ENCODE measurements around the gene LAMTOR2. TPM values are rescaled to one million over a fixed set of nuclear protein-coding genes. Genes with fewer than 3 reads are reported as not detected.

LAMTOR2 gene
- total RNA-seq, 1 donor from 2014 or later = 108 TPM

GRCh38 chr1:156048663-156049258 lies 5.8 kb upstream of the LAMTOR2 start:
- no peak for DNase-seq (ENCODE audit: low read depth)
- no peaks in the 10 kb centered on the region for H3K27me3 ChIP-seq (ENCODE audit: control insufficient read depth, insufficient read depth, low read length)
- TF ChIP-seq, protein P1, sequence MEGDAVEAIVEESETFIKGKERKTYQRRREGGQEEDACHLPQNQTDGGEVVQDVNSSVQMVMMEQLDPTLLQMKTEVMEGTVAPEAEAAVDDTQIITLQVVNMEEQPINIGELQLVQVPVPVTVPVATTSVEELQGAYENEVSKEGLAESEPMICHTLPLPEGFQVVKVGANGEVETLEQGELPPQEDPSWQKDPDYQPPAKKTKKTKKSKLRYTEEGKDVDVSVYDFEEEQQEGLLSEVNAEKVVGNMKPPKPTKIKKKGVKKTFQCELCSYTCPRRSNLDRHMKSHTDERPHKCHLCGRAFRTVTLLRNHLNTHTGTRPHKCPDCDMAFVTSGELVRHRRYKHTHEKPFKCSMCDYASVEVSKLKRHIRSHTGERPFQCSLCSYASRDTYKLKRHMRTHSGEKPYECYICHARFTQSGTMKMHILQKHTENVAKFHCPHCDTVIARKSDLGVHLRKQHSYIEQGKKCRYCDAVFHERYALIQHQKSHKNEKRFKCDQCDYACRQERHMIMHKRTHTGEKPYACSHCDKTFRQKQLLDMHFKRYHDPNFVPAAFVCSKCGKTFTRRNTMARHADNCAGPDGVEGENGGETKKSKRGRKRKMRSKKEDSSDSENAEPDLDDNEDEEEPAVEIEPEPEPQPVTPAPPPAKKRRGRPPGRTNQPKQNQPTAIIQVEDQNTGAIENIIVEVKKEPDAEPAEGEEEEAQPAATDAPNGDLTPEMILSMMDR (IDR thresholded peaks at IDR 0.05; ENCODE audit: insufficient read depth, low read length, poor library complexity, severe bottlenecking) = no peak
- H3K4me3 ChIP-seq (ENCODE audit: low read depth, low read length) = no peak overlapping the region
- peaks cover 1% of the 10 kb centered on the region for H3K36me3 ChIP-seq (ENCODE audit: control insufficient read depth, insufficient read depth, low read length)

GRCh38 chr1:156050376-156050775 lies 4.2 kb upstream of the LAMTOR2 start:
- TF ChIP-seq, protein P1 (IDR thresholded peaks at IDR 0.05; ENCODE audit: insufficient read depth, low read length, poor library complexity, severe bottlenecking) = no peak

DNA sequence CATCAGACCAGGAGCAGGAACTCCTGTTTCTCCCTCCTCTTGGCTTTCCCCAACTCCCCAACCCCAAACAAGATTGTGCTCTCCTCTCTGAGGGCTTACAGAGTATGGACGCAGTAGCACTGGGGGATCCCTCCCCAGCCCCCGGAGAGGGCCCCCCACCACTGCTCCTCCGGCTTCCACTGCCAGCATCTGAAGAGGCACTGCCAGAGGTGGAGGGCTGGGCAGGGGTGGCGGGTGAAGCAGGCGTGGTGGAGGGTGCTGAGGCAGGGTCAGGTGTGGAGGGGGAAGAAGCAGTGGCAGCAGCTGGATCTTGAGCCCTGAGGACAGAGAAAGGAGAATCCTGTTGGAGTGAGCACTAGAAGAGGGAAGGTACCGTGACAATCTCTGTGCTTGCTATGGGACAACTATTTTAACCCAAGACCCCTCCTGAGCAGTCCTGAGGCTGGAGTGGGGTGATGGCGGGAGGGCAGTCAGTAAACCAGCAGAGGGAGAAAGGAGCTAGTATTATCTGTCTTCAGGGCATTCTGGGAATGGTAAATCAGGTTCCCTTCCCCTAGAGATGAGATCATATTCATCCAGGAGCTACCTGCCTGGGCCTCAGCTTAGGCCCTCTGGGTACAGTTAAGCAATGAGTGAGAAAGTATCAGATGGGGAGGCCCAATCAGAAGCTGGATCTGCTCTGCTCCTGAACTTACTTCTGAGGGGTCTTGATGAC lies 3.4 kb upstream of the LAMTOR2 start:
- Histone ChIP-seq H3K36me3 (ENCODE audit: control insufficient read depth, insufficient read depth, low read length) (peaks cover 1% of the 10 kb centered on the region), H3K4me3 (ENCODE audit: low read depth, low read length) (no peak overlapping the region), H3K27me3 (ENCODE audit: control insufficient read depth, insufficient read depth, low read length) (no peaks in the 10 kb centered on the region)
- DNase-seq (ENCODE audit: low read depth) = no peak
- TF ChIP-seq, protein P1 (IDR thresholded peaks at IDR 0.05; ENCODE audit: insufficient read depth, low read length, poor library complexity, severe bottlenecking) = no peak

More at GRCh38 chr1:156050376-156050775, 4.2 kb upstream of the LAMTOR2 start:
- DNase-seq (ENCODE audit: low read depth) = no peak
- peaks cover 1% of the 10 kb centered on the region for H3K36me3 ChIP-seq (ENCODE audit: control insufficient read depth, insufficient read depth, low read length)
- no peaks in the 10 kb centered on the region for H3K27me3 ChIP-seq (ENCODE audit: control insufficient read depth, insufficient read depth, low read length)
- no peak overlapping the region for H3K4me3 ChIP-seq (ENCODE audit: low read depth, low read length)

GRCh38 chr1:156052862-156053767 lies 1.5 kb upstream of the LAMTOR2 start:
- peak overlapping the region; percentile 76 for H3K4me3 ChIP-seq (ENCODE audit: low read depth, low read length)
- DNase-seq (ENCODE audit: low read depth) = no peak
- TF ChIP-seq, protein P1 (IDR thresholded peaks at IDR 0.05; ENCODE audit: insufficient read depth, low read length, poor library complexity, severe bottlenecking) = peak; percentile 53
- H3K27me3 ChIP-seq (ENCODE audit: control insufficient read depth, insufficient read depth, low read length) = no peaks in the 10 kb centered on the region
- peaks cover 1% of the 10 kb centered on the region for H3K36me3 ChIP-seq (ENCODE audit: control insufficient read depth, insufficient read depth, low read length)

GRCh38 chr1:156053768-156054499 lies 648 bp upstream of the LAMTOR2 start, which contains the start of gene UBQLN4:
Gene UBQLN4, minus strand, starts transcription at chr1:156053798. Its CDS starts 97 bp downstream, at chr1:156053701.
- TF ChIP-seq, protein P1 (IDR thresholded peaks at IDR 0.05; ENCODE audit: insufficient read depth, low read length, poor library complexity, severe bottlenecking) = peak; percentile 17
- H3K27me3 ChIP-seq (ENCODE audit: control insufficient read depth, insufficient read depth, low read length) = no peaks in the 10 kb centered on the region
- no peaks in the 10 kb centered on the region for H3K36me3 ChIP-seq (ENCODE audit: control insufficient read depth, insufficient read depth, low read length)
- DNase-seq (ENCODE audit: low read depth) = no peak
- peak within 1 kb of the TSS; percentile 76 for H3K4me3 ChIP-seq (ENCODE audit: low read depth, low read length)
